K562 (cell line): ENCODE results near the gene MMS22L. TPM values are rescaled to one million over a fixed set of nuclear protein-coding genes. Genes with fewer than 3 reads are reported as not detected.
A peak's percentile ranks its signal among the peaks of the same experiment; 100 is the strongest.

ENCODE experiments used
- ATAC-seq: fragments of 200-7000 bp; cut with Tn5 transposase; 3 replicates; pipeline ENCODE4 v1.9.1; 2020; ENCODE audit warnings: moderate library complexity
- BruUV-seq: library from RNA; stranded (reverse); fragments of 400-500 nt; replicated peaks from 2 replicates; lab custom pipeline; 2021; lab: Mats Ljungman, UMichigan
- CTCF ChIA-PET: fragments of 300-600 bp; formaldehyde crosslinking; extraction: SDS; loops from one replicate; lab custom pipeline; 2021; ENCODE audit warnings: low intra/inter-chr PET ratio; lab: Yijun Ruan, JAX
- POLR2A ChIA-PET: fragments of 300-600, 350-650 bp; sonication (Branson Sonifier 250); formaldehyde crosslinking; extraction: SDS; loops from one replicate; lab custom pipeline; 2021; ENCODE audit warnings: antibody characterized with exemption, inconsistent platforms; lab: Yijun Ruan, JAX
- DNase-seq, 4 experiments: peaks; one replicate each; pipeline versions ENCODE4 v3.0.0 to v3.0.0-alpha.2; 2011 to 2018; ENCODE audit warnings: low spot score in 3 of 4, mixed read lengths in 3 of 4; ENCODE audit errors: extremely low read depth in 1 of 4
- FAIRE-seq: peaks from 2 replicates; lab custom pipeline; 2011; peaks lifted over from hg19 to GRCh38; lab: Jason Lieb, UNC
- H2AFZ ChIP-seq: 2 replicates; pipeline ENCODE4 v1.6.0; 2011; ENCODE audit warnings: low read depth, low read length, control low read depth, inconsistent platforms
- H3K27ac ChIP-seq: fragments of 200-600 bp; 3 replicates; pipeline ENCODE4 v1.8.0; 2011; ENCODE audit warnings: low read depth, mild to moderate bottlenecking, control low read depth, inconsistent platforms, low read length, moderate library complexity, mixed read lengths; ENCODE audit errors: extremely low read depth
- H3K27me3 ChIP-seq, 2 experiments: fragments of 300-600 bp in 1 of 2; 2 replicates in 1 of 2; 3 replicates in 1 of 2; pipeline versions ENCODE4 v1.6.0 to v1.8.0; 2011; ENCODE audit warnings: inconsistent platforms in 2 of 2, low read length in 2 of 2, mild to moderate bottlenecking in 1 of 2, mixed read lengths in 1 of 2, moderate library complexity in 1 of 2; ENCODE audit not compliant: control insufficient read depth in 2 of 2, insufficient read depth in 2 of 2
- H3K36me3 ChIP-seq: fragments of 300-600 bp; 3 replicates; pipeline ENCODE4 v1.8.0; 2011; ENCODE audit warnings: mild to moderate bottlenecking, low read length, inconsistent platforms; ENCODE audit not compliant: control insufficient read depth, insufficient read depth
- H3K4me1 ChIP-seq, 2 experiments: fragments of 200-600 bp in 1 of 2; replicated peaks in 1 of 2; 2 replicates in 1 of 2; 3 replicates in 1 of 2; pipeline versions ENCODE4 v1.5.1 to v1.8.0; 2011; ENCODE audit warnings: inconsistent platforms in 2 of 2, low read length in 2 of 2, mild to moderate bottlenecking in 1 of 2, mixed read lengths in 1 of 2, moderate library complexity in 1 of 2; ENCODE audit not compliant: control insufficient read depth in 2 of 2, insufficient read depth in 2 of 2
- H3K4me2 ChIP-seq: 2 replicates; pipeline ENCODE4 v1.6.1; 2011; ENCODE audit warnings: low read length, control low read depth, inconsistent platforms, mixed read lengths; ENCODE audit not compliant: insufficient read depth
- H3K4me3 ChIP-seq: fragments of 200-600 bp; sonication (generic), shearing (Covaris generic); 2 replicates; pipeline ENCODE4 v1.5.1; 2016; ENCODE audit warnings: control low read depth, inconsistent platforms
- H3K79me2 ChIP-seq: fragments of 200-600 bp; 3 replicates; pipeline ENCODE4 v1.8.0; 2011; ENCODE audit warnings: low read length, inconsistent platforms; ENCODE audit not compliant: control insufficient read depth, insufficient read depth
- H3K9ac ChIP-seq, 2 experiments: 2 replicates each; pipeline versions ENCODE4 v1.6.0 to v1.6.1; 2011; ENCODE audit warnings: low read depth in 2 of 2, low read length in 2 of 2, control low read depth in 1 of 2, inconsistent platforms in 1 of 2, mild to moderate bottlenecking in 1 of 2, mixed read lengths in 1 of 2; ENCODE audit not compliant: insufficient read depth in 1 of 2
- H3K9me1 ChIP-seq: one replicate; pipeline ENCODE4 v1.6.0; 2011; ENCODE audit warnings: inconsistent platforms, mild to moderate bottlenecking, low read length, moderate library complexity; ENCODE audit not compliant: control insufficient read depth, insufficient read depth
- H3K9me3 ChIP-seq: replicated peaks from 2 replicates; pipeline ENCODE4 v1.5.1; 2011; ENCODE audit warnings: low read depth, low read length, inconsistent platforms; ENCODE audit not compliant: control insufficient read depth, insufficient read depth
- H4K20me1 ChIP-seq: replicated peaks from 2 replicates; pipeline ENCODE4 v1.6.1; 2011; ENCODE audit warnings: low read length, inconsistent platforms, mixed read lengths; ENCODE audit not compliant: control insufficient read depth, insufficient read depth
- ATF6 ChIP-seq: sonication (generic); formaldehyde crosslinking; IDR thresholded peaks from 2 replicates; pipeline ENCODE4 v1.4.0; 2020; ENCODE audit warnings: mild to moderate bottlenecking, missing genetic modification reagents
- CBX3 ChIP-seq, 2 experiments: IDR thresholded peaks; 1 replicate in 1 of 2; 2 replicates in 1 of 2; pipeline ENCODE4 v1.6.1; 2012; ENCODE audit warnings: inconsistent platforms in 2 of 2, low read length in 2 of 2, borderline replicate concordance in 1 of 2, control low read depth in 1 of 2
- HMG20A ChIP-seq: fragments of 450-650 bp; formaldehyde crosslinking; conservative IDR thresholded peaks from 2 replicates; pipeline ENCODE4 v1.4.0; 2020; ENCODE audit warnings: mild to moderate bottlenecking, mixed read lengths
- MBD1 ChIP-seq: fragments of 250-450 bp; sonication (Bioruptor Pico); IDR thresholded peaks from 2 replicates; pipeline ENCODE4 v1.8.0; 2022; ENCODE audit warnings: inconsistent platforms
- MEIS2 ChIP-seq: fragments of 450-650 bp; IDR thresholded peaks from 2 replicates; pipeline ENCODE4 v1.6.1; 2014; ENCODE audit warnings: mild to moderate bottlenecking; ENCODE audit not compliant: partially characterized antibody
- THRAP3 ChIP-seq: fragments of 450-650 bp; IDR thresholded peaks from 2 replicates; pipeline ENCODE4 v1.6.1; 2016; ENCODE audit warnings: mild to moderate bottlenecking, inconsistent platforms, borderline replicate concordance
- ZNF175 ChIP-seq: fragments of 200-800 bp; sonication (Bioruptor generic); IDR thresholded peaks from 2 replicates; pipeline ENCODE4 v1.6.1; 2016; ENCODE audit warnings: low read depth, mild to moderate bottlenecking, missing genetic modification characterization, missing compliant biosample characterization
- ZNF592 ChIP-seq: fragments of 450-650 bp; IDR thresholded peaks from 2 replicates; pipeline ENCODE4 v1.6.1; 2017; ENCODE audit warnings: antibody characterized with exemption, mild to moderate bottlenecking
- WGBS: fragments of 100-300 bp; shearing (Covaris generic); methylation state at CpG from one replicate; pipeline ENCODE4 v1.1.6; 2016; ENCODE audit warnings: low coverage, mixed read lengths; ENCODE audit not compliant: insufficient coverage; ENCODE audit errors: missing lambda C conversion rate; 5-methylcytosine and 5-hydroxymethylcytosine counted together
- in situ Hi-C: fragments of 300-500 bp; cut with MboI; formaldehyde crosslinking; loops from 4 replicates; pipeline ENCODE4 v1.15.0; 2018; ENCODE audit warnings: inconsistent platforms, mixed read lengths
- intact Hi-C: fragments of 100-400 bp; cut with micrococcal nuclease; formaldehyde crosslinking; loops from 2 replicates; pipeline ENCODE4 v1.14.2; 2022
- polyA plus RNA-seq, 8 experiments: library from polyadenylated mRNA; depleted of rRNA in 4 of 8; stranded (reverse) in 5 of 8; unstranded in 3 of 8; fragments of >200 nt; fragmentation: Nextera tagmentation in 2 of 8; fragmentation: Illumina TruSeq in 1 of 8; extraction: Ambion mirVana in 2 of 8; extraction: Trizol in 1 of 8; gene quantifications; 2 replicates each; pipeline versions ENCODE4 v1.2.1 to v1.2.3, GENCODE V29; 2011 to 2014; ENCODE audit warnings: inconsistent platforms in 1 of 8, missing spikeins in 1 of 8
- total RNA-seq, 7 experiments: library from RNA; depleted of rRNA in 6 of 7; stranded (reverse); fragments of >200 nt in 6 of 7; fragmentation: Illumina TruSeq in 2 of 7; extraction: Trizol in 2 of 7; gene quantifications; 2 replicates each; pipeline versions ENCODE4 v1.2.1 to v1.2.3, GENCODE V29; 2011 to 2021; ENCODE audit warnings: low replicate concordance in 1 of 7

The MMS22L gene
- total and polyA plus RNA-seq, 9 of the 15 experiments (the other 6 are each of a cell fraction or from before 2014, with no cell fraction given), result 13.0 to 59.5 (median 26.9) TPM

GRCh38 chr6:97231911-97232310, 51.1 kb downstream of the MMS22L start:
- no peaks in the 10 kb centered on the region for H4K20me1 ChIP-seq
- H3K4me3 ChIP-seq, result no peak overlapping the region
- H2AFZ ChIP-seq, result no peak overlapping the region
- in situ Hi-C loops (no loop called here), intact Hi-C loops (no loop called here)
- H3K27ac ChIP-seq, result no peak overlapping the region
- no peak overlapping the region for H3K9ac ChIP-seq
- FAIRE-seq (no peak), DNase-seq (no peak), ATAC-seq (no peak)
- ChIA-PET CTCF (no interaction called here), POLR2A (no interaction called here)
- TF ChIP-seq MEIS2 (peak; percentile 53), THRAP3 (no peak), ZNF175 (CRISPR knock-in tag) (no peak), MBD1 (CRISPR knock-in tag) (no peak)
- H3K4me1 ChIP-seq, result no peaks in the 10 kb centered on the region
- no TSS peak for BruUV-seq
- no peaks in the 10 kb centered on the region for H3K9me1 ChIP-seq
- H3K9me3 ChIP-seq, result no peaks in the 10 kb centered on the region
- no peaks in the 10 kb centered on the region for H3K27me3 ChIP-seq
- H3K4me2 ChIP-seq, result no peak overlapping the region
- no peaks in the 10 kb centered on the region for H3K79me2 ChIP-seq
- 71% methylated on average over 1 of the region's 1 CpG for WGBS
- H3K36me3 ChIP-seq, result peaks cover 63% of the 10 kb centered on the region; the same call in 2 of the 3 replicates

- Histone ChIP-seq H3K9ac (no peak overlapping the region), H3K27ac (no peak overlapping the region), H3K9me1 (no peaks in the 10 kb centered on the region), H3K9me3 (no peaks in the 10 kb centered on the region; the same call in 1 of the 2 replicates), H3K36me3 (peaks cover 39% of the 10 kb centered on the region), H3K4me2 (no peak overlapping the region), H4K20me1 (no peaks in the 10 kb centered on the region), H3K4me3 (no peak overlapping the region), H3K27me3 (no peaks in the 10 kb centered on the region), H3K4me1 (no peaks in the 10 kb centered on the region; a peak in 1 of 5 replicates), H2AFZ (no peak overlapping the region), H3K79me2 (peaks cover 26% of the 10 kb centered on the region; the same call in 1 of the 3 replicates)
- ChIA-PET POLR2A (no interaction called here), CTCF (no interaction called here)
- in situ Hi-C loops (no loop called here), intact Hi-C loops (no loop called here)
- DNase-seq (no peak), ATAC-seq (no peak), FAIRE-seq (peak; percentile 32)
- 92% methylated on average over 2 of the region's 2 CpGs for WGBS
- no TSS peak for BruUV-seq
- no peak for TF ChIP-seq CBX3 (IDR thresholded peaks at IDR 0.05; ENCODE audit: borderline replicate concordance in 1 of 2, low read length in 2 of 2)
- TF ChIP-seq ATF6 (CRISPR knock-in tag), result no peak
- no peak for TF ChIP-seq ZNF592
- TF ChIP-seq HMG20A (CRISPR knock-in tag), result no peak
These were observed 60.1 kb downstream of the MMS22L start for GRCh38 chr6:97222903-97223302.
